K562 (cell line): ENCODE data around the gene IMPG2. TPM values are rescaled to one million over a fixed set of nuclear protein-coding genes. Genes with fewer than 3 reads are reported as not detected.

Experiments used
- ATAC-seq: fragments of 200-7000 bp; cut with Tn5 transposase; 3 replicates; pipeline ENCODE4 v1.9.1; 2020; ENCODE audit warnings: moderate library complexity
- BruUV-seq: library from RNA; stranded (reverse); fragments of 400-500 nt; replicated peaks from 2 replicates; lab custom pipeline; 2021; lab: Mats Ljungman, UMichigan
- CTCF ChIA-PET: fragments of 300-600 bp; formaldehyde crosslinking; extraction: SDS; loops from one replicate; lab custom pipeline; 2021; ENCODE audit warnings: low intra/inter-chr PET ratio; lab: Yijun Ruan, JAX
- POLR2A ChIA-PET: fragments of 300-600, 350-650 bp; sonication (Branson Sonifier 250); formaldehyde crosslinking; extraction: SDS; loops from one replicate; lab custom pipeline; 2021; ENCODE audit warnings: antibody characterized with exemption, inconsistent platforms; lab: Yijun Ruan, JAX
- DNase-seq, 4 experiments: peaks; one replicate each; pipeline versions ENCODE4 v3.0.0 to v3.0.0-alpha.2; 2011 to 2018; ENCODE audit warnings: low spot score in 3 of 4, mixed read lengths in 3 of 4; ENCODE audit errors: extremely low read depth in 1 of 4
- FAIRE-seq: peaks from 2 replicates; lab custom pipeline; 2011; peaks lifted over from hg19 to GRCh38; lab: Jason Lieb, UNC
- H2AFZ ChIP-seq: 2 replicates; pipeline ENCODE4 v1.6.0; 2011; ENCODE audit warnings: low read depth, low read length, control low read depth, inconsistent platforms
- H3K27ac ChIP-seq: fragments of 200-600 bp; 3 replicates; pipeline ENCODE4 v1.8.0; 2011; ENCODE audit warnings: low read depth, mild to moderate bottlenecking, control low read depth, inconsistent platforms, low read length, moderate library complexity, mixed read lengths; ENCODE audit errors: extremely low read depth
- H3K27me3 ChIP-seq, 2 experiments: fragments of 300-600 bp in 1 of 2; 2 replicates in 1 of 2; 3 replicates in 1 of 2; pipeline versions ENCODE4 v1.6.0 to v1.8.0; 2011; ENCODE audit warnings: inconsistent platforms in 2 of 2, low read length in 2 of 2, mild to moderate bottlenecking in 1 of 2, mixed read lengths in 1 of 2, moderate library complexity in 1 of 2; ENCODE audit not compliant: control insufficient read depth in 2 of 2, insufficient read depth in 2 of 2
- H3K36me3 ChIP-seq: fragments of 300-600 bp; 3 replicates; pipeline ENCODE4 v1.8.0; 2011; ENCODE audit warnings: mild to moderate bottlenecking, low read length, inconsistent platforms; ENCODE audit not compliant: control insufficient read depth, insufficient read depth
- H3K4me1 ChIP-seq, 2 experiments: fragments of 200-600 bp in 1 of 2; replicated peaks in 1 of 2; 2 replicates in 1 of 2; 3 replicates in 1 of 2; pipeline versions ENCODE4 v1.5.1 to v1.8.0; 2011; ENCODE audit warnings: inconsistent platforms in 2 of 2, low read length in 2 of 2, mild to moderate bottlenecking in 1 of 2, mixed read lengths in 1 of 2, moderate library complexity in 1 of 2; ENCODE audit not compliant: control insufficient read depth in 2 of 2, insufficient read depth in 2 of 2
- H3K4me2 ChIP-seq: 2 replicates; pipeline ENCODE4 v1.6.1; 2011; ENCODE audit warnings: low read length, control low read depth, inconsistent platforms, mixed read lengths; ENCODE audit not compliant: insufficient read depth
- H3K4me3 ChIP-seq: fragments of 200-600 bp; sonication (generic), shearing (Covaris generic); 2 replicates; pipeline ENCODE4 v1.5.1; 2016; ENCODE audit warnings: control low read depth, inconsistent platforms
- H3K79me2 ChIP-seq: fragments of 200-600 bp; 3 replicates; pipeline ENCODE4 v1.8.0; 2011; ENCODE audit warnings: low read length, inconsistent platforms; ENCODE audit not compliant: control insufficient read depth, insufficient read depth
- H3K9ac ChIP-seq, 2 experiments: 2 replicates each; pipeline versions ENCODE4 v1.6.0 to v1.6.1; 2011; ENCODE audit warnings: low read depth in 2 of 2, low read length in 2 of 2, control low read depth in 1 of 2, inconsistent platforms in 1 of 2, mild to moderate bottlenecking in 1 of 2, mixed read lengths in 1 of 2; ENCODE audit not compliant: insufficient read depth in 1 of 2
- H3K9me1 ChIP-seq: one replicate; pipeline ENCODE4 v1.6.0; 2011; ENCODE audit warnings: inconsistent platforms, mild to moderate bottlenecking, low read length, moderate library complexity; ENCODE audit not compliant: control insufficient read depth, insufficient read depth
- H3K9me3 ChIP-seq: replicated peaks from 2 replicates; pipeline ENCODE4 v1.5.1; 2011; ENCODE audit warnings: low read depth, low read length, inconsistent platforms; ENCODE audit not compliant: control insufficient read depth, insufficient read depth
- H4K20me1 ChIP-seq: replicated peaks from 2 replicates; pipeline ENCODE4 v1.6.1; 2011; ENCODE audit warnings: low read length, inconsistent platforms, mixed read lengths; ENCODE audit not compliant: control insufficient read depth, insufficient read depth
- NCOR1 ChIP-seq: fragments of 450-650 bp; IDR thresholded peaks from 2 replicates; pipeline ENCODE4 v1.6.1; 2016; ENCODE audit warnings: mild to moderate bottlenecking, moderate library complexity
- NR2C2 ChIP-seq, 2 experiments: fragments of 200-800 bp in 1 of 2; sonication (Bioruptor generic) in 1 of 2; sonication (generic) in 1 of 2; formaldehyde crosslinking in 1 of 2; IDR thresholded peaks; 2 replicates each; pipeline versions ENCODE4 v1.6.1 to v1.8.0; 2016 to 2022; ENCODE audit warnings: mild to moderate bottlenecking in 1 of 2, missing compliant biosample characterization in 1 of 2, missing genetic modification characterization in 1 of 2, missing genetic modification reagents in 1 of 2
- ZNF282 ChIP-seq: sonication (generic); formaldehyde crosslinking; IDR thresholded peaks from 2 replicates; pipeline ENCODE4 v1.8.1; 2023; ENCODE audit warnings: missing genetic modification reagents
- ZNF551 ChIP-seq: fragments of 250-450 bp; sonication (Bioruptor Pico); IDR thresholded peaks from 2 replicates; pipeline ENCODE4 v1.5.0; 2021; ENCODE audit warnings: mild to moderate bottlenecking, moderate library complexity
- WGBS: fragments of 100-300 bp; shearing (Covaris generic); methylation state at CpG from one replicate; pipeline ENCODE4 v1.1.6; 2016; ENCODE audit warnings: low coverage, mixed read lengths; ENCODE audit not compliant: insufficient coverage; ENCODE audit errors: missing lambda C conversion rate; 5-methylcytosine and 5-hydroxymethylcytosine counted together
- in situ Hi-C: fragments of 300-500 bp; cut with MboI; formaldehyde crosslinking; loops from 4 replicates; pipeline ENCODE4 v1.15.0; 2018; ENCODE audit warnings: inconsistent platforms, mixed read lengths
- intact Hi-C: fragments of 100-400 bp; cut with micrococcal nuclease; formaldehyde crosslinking; loops from 2 replicates; pipeline ENCODE4 v1.14.2; 2022
- polyA plus RNA-seq, 8 experiments: library from polyadenylated mRNA; depleted of rRNA in 4 of 8; stranded (reverse) in 5 of 8; unstranded in 3 of 8; fragments of >200 nt; fragmentation: Nextera tagmentation in 2 of 8; fragmentation: Illumina TruSeq in 1 of 8; extraction: Ambion mirVana in 2 of 8; extraction: Trizol in 1 of 8; gene quantifications; 2 replicates each; pipeline versions ENCODE4 v1.2.1 to v1.2.3, GENCODE V29; 2011 to 2014; ENCODE audit warnings: inconsistent platforms in 1 of 8, missing spikeins in 1 of 8
- total RNA-seq, 7 experiments: library from RNA; depleted of rRNA in 6 of 7; stranded (reverse); fragments of >200 nt in 6 of 7; fragmentation: Illumina TruSeq in 2 of 7; extraction: Trizol in 2 of 7; gene quantifications; 2 replicates each; pipeline versions ENCODE4 v1.2.1 to v1.2.3, GENCODE V29; 2011 to 2021; ENCODE audit warnings: low replicate concordance in 1 of 7
- TF ChIP-seq, protein P1 (sequence below): fragments of 450-650 bp; IDR thresholded peaks from 2 replicates; pipeline ENCODE4 v1.6.1; 2018; ENCODE audit warnings: mild to moderate bottlenecking, low read depth; ENCODE audit not compliant: partially characterized antibody

The IMPG2 gene
- total and polyA plus RNA-seq, 9 of the 15 experiments (the other 6 are each of a cell fraction or from before 2014, with no cell fraction given): 0.04 to 0.36 (median 0.09) TPM

DNA sequence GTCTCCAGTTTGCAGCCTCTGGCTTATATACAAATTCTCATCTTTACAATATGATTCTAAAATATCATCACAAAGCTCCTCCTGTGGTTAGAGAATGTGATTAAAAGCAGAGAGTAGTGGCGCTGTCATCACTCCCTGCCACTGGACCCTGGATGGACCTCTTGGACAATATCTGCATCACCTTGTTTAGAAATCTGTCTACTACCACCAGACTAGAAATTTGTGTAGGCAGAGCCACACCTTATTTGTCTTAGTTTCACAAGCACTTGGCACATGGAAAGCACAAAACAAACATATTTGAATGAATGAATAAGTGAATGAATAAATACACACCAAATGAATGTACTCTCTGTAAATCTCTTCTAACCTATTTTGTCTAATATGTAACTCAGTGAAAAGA lies 68.1 kb downstream of the IMPG2 start (continued):
- TF ChIP-seq, protein P1, sequence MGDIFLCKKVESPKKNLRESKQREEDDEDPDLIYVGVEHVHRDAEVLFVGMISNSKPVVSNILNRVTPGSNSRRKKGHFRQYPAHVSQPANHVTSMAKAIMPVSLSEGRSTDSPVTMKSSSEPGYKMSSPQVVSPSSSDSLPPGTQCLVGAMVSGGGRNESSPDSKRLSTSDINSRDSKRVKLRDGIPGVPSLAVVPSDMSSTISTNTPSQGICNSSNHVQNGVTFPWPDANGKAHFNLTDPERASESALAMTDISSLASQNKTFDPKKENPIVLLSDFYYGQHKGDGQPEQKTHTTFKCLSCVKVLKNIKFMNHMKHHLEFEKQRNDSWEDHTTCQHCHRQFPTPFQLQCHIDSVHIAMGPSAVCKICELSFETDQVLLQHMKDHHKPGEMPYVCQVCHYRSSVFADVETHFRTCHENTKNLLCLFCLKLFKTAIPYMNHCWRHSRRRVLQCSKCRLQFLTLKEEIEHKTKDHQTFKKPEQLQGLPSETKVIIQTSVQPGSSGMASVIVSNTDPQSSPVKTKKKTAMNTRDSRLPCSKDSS: no peak
- TF ChIP-seq NR2C2 (CRISPR knock-in tag; IDR thresholded peaks at IDR 0.05) (no peak), NR2C2 (tag; IDR thresholded peaks at IDR 0.05) (no peak), NCOR1 (no peak)
- TF ChIP-seq, all 486 proteins: peak for 0

DNA sequence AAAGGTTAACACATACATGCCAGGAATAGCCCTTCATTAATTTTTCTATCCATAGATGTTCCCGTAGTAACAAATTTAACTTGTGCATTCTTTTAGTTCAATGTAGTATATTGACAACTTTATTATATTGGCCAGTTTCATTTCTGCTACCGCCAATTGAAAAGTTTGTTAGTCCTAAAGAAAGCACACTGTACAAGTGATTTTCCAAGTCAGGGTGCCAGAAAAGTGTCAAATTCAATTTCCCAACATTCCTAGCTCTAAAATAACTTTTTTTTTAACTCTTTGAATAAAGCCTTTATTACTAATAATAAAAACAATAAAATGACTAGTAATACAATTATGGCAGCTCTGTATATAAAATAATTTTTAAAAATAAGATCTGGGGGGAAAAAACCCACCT lies 68.9 kb downstream of the IMPG2 start:
- Histone ChIP-seq H3K27me3 (no peaks in the 10 kb centered on the region), H3K36me3 (no peaks in the 10 kb centered on the region), H2AFZ (no peak overlapping the region), H3K79me2 (no peaks in the 10 kb centered on the region), H3K4me3 (no peak overlapping the region), H3K4me2 (no peak overlapping the region), H3K9ac (no peak overlapping the region), H3K9me1 (no peaks in the 10 kb centered on the region), H3K27ac (no peak overlapping the region), H3K9me3 (no peaks in the 10 kb centered on the region), H4K20me1 (no peaks in the 10 kb centered on the region), H3K4me1 (no peaks in the 10 kb centered on the region)
- FAIRE-seq (no peak), DNase-seq (no peak), ATAC-seq (no peak)
- TF ChIP-seq ZNF551: no peak
- TF ChIP-seq ZNF282: no peak
- ChIA-PET CTCF (no interaction called here), POLR2A (interaction anchor here (0.7 kb wide), 1 partner anchor 10 kb away, joined by 4 read pairs; no protein-coding TSS in a partner anchor)
- intact Hi-C loops: no loop called here
- BruUV-seq: no TSS peak
- WGBS: 40% methylated on average over 2 of the region's 2 CpGs
- in situ Hi-C loops: no loop called here
